T-helper 2 cell (primary cell): ENCODE data around the gene SLC25A42.

Experiments used
- DNase-seq, 5 experiments: peaks; one replicate each; pipeline versions ENCODE4 v3.0.0 to v3.0.0-alpha.2; 2012 to 2022

The SLC25A42 gene

DNA sequence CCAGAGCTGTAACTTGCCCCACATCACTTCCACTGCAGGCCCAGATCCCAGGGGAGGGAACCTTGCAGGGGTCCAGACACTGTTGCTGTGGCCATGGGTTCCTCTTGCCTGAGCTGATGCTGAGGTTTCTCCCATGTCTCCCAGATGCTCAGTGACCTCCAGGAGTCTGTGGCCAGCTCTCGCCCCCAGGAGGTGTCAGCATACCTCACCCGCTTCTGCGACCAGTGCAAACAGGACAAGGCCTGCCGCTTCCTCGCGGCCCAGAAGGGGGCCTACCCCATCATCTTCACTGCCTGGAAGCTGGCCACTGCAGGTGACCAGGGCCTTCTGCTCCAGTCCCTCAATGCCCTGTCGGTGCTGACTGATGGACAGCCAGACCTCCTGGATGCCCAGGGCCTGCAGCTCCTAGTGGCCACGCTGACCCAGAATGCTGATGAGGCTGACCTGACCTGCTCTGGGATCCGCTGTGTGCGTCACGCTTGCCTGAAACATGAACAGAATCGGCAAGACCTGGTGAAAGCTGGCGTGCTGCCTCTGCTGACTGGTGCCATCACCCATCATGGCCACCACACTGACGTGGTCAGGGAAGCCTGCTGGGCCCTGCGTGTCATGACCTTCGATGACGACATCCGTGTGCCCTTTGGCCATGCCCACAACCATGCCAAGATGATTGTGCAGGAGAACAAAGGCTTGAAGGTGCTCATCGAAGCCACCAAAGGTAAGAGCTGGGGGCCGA, 12.1 kb upstream of the SLC25A42 start:
- no peak for DNase-seq

DNA sequence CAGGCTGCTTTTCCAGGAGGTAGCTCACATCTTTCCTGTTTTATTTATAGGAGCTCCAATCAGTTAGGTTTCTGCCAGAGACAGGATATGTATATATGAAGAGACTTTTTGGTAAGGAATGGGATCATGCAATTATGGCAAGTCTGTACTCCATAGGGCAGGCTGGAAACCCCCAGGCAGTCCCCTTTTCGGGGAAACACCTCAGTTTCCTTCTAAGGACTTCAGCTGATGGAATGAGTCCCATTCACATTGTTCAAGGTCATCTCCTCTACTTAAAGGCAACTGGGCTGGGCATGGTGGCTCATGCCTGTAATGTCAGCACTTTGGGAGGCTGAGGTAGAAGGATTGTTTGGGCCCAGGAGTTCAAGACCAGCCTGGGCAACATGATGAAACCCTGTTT, 10.9 kb upstream of the SLC25A42 start:
- no peak for DNase-seq

DNA sequence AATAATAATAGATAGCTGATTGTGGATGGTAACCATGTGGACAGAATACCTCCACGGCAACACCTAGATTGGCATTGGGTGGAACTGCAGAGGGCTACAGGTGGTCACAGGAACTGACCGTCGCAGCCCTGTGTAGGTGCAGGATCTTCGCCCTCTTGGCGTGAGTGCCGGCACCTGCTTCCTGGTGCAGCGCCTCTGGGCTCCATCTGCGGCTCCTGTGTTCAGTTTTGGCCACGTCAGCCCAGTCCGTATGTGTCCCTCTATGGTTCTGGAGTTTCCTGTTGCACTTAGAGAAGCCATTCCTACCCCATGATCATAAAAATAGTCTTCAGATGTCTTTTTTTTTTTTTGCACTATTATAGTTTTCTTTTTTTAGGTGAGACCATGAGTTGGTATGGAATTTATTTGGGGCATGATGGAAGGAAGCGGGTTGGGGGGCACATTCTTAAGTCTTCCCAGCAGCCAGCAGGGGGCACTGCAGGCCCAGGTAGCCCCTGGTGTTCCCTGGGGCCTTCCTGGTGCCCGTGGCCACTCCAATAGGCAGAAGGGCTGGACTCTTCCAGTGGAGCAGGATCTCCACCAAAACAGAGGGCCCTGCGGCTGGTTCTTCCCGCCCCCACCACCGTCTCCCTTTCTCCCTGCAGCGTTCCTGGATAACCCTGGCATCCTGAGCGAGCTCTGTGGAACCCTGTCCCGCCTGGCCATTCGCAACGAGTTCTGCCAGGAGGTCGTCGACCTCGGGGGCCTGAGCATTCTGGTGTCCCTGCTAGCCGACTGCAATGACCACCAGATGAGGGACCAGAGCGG, 10.1 kb upstream of the SLC25A42 start:
- DNase-seq = peak; percentile 18 to 58 (median 42)

DNA sequence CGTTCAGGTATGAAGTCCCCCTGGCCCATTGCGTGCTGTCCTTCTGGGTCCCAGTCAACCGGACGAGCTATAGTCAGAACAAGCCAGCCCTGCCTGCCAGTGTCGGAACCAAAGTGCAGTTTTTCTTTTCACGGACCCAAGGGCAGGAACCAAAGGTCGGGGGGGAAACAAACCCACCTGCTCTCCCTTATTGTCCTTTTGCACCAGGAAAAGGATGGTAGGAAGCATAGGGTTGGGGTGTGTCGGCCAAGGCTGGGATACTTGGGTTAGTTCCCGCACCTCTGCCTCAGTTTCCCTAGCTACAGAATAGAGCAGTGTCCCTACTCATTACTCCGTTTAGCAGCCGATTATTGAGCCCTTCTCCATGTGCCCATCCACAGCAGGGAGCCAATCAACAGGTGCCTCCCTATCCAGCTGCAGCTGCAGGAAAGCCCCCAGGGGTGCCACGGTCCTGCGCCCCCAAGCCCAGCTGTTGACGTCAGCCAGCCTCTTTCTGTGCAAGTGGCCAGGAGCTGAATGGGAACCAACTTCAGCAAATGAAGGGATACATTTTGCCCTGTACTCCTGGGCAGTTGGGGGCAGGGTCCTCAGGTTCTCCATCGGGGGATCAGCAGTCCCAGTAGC, 9.4 kb upstream of the SLC25A42 start:
- no peak for DNase-seq

DNA sequence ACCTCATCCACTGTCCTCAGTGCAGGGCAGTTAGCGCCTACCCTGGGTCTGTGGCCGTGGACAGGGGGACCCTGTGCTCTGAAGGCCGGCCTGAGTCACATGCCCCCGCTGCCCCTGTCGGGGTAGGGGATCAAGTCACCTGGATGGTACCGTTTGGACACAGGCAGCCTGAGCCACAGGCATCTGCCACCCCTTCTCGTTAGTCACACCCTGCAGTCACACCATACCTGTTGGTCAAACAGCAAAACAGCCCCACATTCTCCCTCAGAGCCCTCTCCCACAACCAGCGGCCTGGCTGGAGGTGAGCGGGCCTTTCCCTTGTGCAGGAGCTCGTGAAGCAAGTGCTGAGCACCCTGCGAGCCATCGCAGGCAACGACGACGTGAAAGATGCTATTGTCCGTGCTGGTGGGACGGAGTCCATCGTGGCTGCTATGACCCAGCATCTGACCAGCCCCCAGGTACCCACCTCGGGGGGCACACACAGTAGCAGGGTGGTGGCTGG, 8.8 kb upstream of the SLC25A42 start:
- no peak for DNase-seq

DNA sequence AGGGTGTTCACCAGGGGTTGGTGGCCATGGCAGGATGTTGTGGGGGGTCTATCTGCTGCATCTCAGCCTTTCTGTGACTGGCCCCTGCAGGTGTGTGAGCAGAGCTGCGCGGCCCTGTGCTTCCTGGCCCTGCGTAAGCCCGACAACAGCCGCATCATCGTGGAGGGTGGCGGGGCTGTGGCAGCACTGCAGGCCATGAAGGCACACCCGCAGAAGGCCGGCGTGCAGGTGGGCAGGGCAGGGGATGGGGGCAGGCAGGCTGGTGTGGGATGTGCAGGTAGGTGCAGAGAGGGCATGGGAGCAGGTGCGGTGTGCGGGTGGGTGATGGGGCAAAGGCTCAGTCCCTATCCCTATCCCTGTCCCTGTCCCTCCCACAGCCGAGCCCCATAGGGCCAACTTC, 8.1 kb upstream of the SLC25A42 start:
- DNase-seq = no peak

DNA sequence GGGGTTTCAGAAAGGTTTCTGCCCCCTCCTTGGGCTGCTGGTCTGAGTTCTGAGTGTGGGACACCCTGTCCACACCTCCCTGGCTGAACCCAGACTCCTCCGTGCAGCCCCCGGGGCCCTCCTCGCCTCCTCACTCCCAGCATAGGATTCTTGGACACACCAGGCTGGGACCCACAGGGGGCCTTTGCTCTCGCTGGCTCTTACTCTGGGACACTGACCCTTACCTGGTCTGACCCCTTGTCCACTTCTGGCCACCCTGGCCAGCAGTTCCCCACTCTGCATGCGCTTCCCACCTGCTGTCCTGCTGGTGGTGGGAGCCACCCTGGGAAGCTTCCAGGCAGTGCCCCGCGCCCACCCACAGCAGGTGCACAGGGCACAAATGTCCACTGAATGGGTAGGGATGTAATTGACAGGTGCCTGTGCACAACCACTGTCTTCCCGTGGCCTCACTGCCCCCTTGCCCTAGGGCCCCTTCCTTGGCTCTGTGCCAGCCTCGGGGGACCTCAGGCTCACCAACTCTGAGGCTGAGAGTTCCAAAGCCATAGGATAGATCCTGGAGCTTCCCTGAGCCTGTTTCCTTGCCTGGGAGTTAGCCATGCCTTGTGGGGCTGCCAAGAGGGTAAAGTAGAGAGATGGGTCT, 7.0 kb upstream of the SLC25A42 start:
- no peak for DNase-seq

DNA sequence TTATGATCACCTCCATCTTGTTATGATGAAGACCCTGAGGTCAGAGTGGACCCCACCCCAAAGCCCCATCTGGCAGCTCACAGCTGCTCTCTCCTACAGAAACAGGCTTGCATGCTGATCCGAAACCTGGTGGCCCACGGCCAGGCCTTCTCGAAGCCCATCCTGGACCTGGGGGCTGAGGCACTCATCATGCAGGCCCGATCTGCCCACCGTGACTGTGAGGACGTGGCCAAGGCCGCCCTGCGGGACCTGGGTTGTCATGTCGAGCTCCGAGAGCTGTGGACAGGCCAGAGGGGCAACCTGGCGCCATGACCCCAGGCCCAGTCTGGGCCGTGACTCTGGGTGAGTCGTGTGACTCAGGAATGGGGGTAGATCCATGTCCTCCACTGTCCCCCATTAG, 6.5 kb upstream of the SLC25A42 start:
- DNase-seq = no peak

DNA sequence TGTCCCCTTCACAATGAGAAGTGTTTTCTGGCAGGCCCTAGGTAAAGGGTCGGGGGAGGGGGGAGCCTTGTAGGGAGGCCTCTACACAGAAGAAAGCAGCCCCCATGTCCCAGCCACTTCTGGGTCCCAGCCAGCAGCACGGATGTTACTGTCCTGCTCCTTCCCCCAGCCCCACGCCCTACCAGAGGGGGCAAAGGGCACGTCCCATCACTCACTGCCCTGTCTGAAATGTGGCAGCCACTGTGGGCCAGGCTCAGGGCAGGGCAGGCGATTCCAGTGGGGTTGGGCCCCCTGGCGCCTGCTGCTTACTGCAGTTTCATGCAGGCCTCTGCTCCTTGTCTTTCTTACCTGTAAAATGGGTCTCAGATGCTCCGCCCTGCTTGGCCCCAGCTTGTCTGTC, 6.1 kb upstream of the SLC25A42 start:
- DNase-seq = no peak

DNA sequence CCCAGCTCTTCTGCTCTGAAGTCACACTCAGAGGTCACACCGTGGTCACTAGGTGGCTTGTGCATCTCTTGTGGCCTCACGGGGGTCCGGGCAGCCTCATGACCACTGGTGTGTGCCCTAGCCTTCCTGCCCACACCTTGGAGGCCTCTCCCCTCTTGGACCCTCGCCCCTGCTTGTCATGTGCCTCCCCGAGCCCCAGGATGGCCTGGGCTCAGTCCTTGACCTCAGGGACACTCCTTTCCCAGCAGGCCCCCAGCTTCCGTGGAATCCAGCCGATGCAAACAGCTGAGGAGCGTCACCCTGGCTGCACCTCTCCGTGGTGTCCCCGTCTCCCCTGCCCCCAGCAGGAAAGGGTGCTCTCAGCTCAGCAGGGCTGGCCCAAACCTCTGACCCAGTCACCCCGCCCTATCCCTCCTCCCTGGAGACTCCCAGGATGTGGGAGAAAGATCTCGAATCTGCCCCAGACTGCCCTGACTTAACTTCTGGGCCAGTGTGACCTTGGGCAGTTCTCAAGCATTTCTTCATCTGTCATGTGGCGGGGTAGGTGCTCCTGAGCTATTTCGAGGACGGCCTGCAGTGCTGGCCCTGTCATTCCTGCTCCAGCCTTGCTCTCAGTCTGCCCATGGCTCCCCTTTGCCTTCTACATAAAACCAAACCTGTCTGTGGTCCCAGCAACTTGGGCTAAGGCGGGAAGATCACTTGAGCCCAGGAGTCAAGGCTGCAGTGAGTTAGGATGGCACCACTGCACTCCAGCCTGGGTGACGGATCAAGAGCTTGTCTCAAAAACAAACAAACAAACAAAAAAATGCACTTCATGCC, 4.6 kb upstream of the SLC25A42 start:
- no peak for DNase-seq

DNA sequence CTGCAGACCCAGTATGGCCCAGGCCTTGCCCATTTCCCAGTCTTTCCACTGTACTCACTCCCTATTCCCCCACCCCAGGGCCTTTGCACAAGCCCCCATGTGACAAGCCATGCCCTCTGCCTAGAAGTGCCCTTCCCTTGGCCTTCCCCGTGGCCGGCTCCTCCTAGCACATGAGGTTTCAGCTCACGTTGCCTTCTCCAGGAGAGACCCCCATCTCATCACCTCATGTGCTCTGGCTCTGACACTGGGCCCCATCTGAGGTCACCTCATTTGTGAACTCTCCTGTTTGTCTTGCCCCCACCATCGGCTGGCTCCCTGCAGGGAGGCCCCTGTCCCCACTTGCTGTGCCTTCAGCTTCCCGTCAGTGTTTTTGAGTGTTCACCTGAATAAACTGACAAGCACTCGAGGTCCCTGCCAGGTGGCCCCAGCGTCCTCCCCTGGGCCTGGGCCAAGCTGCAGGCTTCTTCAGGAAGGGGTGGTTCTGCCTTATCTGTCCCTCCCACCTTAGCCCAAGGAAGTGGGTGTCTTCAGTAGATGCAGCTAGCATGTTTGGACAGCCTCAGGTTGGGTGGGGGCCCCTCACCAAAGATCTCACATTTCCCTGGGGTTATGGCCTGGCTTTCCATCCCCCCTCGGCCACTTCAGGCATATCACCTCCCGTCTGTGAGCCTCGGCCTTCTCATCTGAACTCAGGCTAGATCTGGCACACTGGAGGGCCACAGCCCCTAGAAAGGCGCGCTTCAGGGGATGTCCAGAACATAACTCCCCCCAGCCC, 3.8 kb upstream of the SLC25A42 start:
- no peak for DNase-seq

DNA sequence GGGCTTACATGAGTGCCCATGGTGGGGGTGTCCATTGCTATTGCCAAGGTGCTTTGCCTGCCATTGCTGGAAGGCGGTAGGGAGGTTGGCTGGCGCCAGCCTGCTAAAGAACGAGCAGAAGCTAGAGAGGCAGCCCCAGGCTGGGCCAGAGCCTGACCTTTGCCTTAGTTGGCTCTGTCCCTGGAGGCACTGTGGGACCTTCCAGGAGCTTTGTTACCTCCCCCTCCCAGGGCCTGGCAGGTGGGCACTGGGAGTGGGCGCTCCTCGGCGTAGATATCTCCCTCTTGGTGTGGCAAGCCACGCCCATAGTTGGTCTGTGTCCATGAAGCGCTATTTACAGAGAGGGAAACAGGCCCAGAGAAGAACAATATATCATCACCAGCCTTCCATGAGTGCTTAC, 2.3 kb upstream of the SLC25A42 start:
- DNase-seq = no peak

DNA sequence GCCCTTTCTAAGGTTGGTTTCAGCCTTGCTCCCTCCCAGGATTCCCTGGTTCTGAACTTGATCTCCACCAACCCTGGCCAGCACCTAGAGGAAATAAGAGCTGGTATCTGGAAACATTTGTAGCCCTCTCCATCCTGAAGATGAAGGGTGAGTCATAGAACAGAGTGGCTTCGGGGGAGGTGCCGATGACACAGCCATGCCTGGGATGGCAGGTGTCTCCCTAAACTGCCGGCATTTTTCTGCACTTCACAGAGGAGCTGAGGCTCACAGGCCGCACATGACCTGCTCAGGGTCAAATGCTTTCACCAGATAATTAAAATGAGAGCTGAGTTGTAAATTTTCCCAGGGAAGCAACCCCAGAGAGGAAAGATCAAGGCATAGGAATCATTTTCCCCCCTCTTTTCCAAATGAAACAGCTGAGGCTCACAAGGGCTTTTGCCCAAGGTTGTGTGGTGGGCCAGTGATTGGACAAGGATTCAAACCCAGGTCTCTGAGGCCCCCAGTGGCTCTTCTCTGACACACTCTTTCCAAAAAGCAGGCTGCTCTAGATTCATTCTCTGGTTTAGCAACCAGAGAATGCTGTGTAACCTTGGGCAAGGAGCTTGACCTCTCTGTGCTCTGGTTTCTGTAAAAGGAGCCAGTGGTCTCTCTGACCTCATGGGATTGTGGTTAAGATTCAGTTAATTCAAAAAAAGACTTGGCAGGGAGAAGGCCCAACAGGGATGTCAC, 1.2 kb upstream of the SLC25A42 start:
- DNase-seq = no peak

DNA sequence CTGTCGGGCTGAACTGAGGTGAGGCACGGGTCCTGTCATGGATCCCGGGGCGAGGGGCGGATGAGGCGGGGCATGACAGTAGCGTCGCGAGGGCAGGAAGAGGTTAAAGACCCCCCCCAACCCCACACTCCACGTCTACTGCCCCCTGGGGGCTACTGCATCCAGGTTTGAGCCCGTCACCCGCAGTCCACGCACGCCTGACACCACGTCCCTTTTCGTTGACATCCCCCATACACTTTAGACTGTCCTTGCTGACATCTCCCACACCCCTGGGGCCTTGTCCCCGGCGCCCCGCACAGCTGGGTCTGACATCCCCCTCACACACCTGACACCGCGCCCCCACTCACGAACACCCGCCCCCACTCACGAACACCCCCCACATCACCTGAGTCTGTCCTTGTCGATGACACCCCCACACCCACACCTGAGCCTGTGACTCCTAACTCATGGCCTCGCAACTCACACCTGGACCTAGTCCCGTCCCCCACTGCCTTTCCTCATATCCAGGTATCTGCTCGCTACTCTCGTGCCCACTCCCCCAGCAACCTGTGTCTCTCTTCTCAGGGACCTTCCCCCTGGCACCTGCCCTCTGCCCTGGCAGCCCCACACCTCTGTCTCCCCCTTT, 416 bp downstream of the SLC25A42 start:
- no peak for DNase-seq

DNA sequence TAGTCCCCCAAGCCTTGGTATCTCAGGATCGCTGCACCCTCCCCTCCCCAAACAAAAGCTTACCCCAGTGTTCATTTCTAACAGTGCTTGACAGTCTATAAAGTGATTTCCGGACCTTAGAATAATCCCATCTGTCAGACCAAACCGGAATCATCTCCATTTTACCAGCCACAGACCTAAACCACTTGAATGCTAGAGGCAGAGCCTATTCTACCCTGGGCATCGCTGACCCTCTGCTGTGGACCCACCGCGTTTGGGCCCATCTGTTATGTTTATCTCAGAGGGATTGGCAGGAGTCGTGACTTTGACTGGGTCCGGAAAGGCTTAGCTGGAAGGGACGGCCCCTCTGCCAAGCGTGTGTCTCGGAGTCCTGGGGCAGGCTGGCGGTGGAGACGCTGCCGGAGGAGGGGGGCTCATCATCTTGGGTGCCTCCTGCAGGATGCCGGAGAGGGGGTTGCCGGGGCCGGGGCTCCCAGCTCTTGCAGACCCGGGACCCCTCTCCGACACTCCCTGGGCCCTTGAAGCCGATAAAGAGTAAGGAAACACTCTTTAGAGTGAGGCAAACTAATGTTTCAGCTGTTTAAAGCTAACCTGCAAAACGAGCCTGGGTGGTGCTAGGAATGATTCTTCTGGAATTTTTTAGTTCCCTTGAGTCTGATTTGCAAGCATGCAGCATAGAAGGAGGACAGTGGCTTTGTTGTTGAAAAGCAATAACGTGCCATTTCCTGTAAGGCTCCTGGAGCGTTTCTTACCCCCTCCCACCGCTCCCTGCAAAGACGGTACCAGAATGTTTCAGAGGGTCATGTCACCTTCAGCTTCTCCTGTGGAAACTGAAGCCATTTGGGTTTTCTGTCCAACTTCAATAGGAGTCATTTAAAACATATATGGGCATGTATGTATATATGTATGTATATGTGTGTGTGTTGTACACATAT, 1.3 kb downstream of the SLC25A42 start:
- DNase-seq = peak in 1 of 5 experiments; percentile 54

DNA sequence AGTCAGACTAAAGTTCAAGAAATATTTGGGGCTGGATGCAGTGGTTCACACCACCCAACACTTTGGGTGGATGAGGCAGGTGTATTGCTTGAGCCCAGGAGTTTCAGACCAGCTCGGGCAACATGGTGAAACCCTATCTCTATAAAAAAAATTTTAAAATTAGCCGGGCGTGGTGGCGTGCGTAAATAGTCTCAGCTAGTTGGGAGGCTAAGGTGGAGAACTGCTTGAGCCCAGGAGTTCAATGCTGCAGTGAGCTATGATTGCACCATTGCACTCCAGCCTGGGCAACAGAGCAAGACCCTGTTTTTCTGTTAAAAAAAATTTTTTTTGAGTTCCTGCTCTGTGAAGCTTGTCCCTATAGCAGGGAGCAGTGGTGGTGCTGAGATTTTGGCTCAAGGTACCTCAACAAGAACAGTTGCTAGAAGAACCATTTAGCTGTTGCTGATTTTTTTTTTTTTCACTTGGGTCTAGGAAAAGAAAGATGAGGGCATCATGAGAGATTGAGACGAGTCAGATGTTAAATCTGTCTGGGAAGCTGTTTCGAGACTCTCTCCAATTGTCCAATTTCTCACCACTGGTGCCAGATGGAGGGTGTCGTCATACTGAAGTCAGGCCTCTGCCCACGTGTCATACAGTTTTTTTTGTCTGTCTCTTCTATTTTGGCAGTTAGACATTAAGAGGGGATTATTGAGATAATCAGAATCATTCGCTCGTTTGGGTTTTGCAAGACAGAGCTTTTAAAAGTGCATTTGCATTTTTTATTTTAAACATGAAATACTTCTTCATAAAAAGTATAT, 3.7 kb downstream of the SLC25A42 start:
- no peak for DNase-seq

DNA sequence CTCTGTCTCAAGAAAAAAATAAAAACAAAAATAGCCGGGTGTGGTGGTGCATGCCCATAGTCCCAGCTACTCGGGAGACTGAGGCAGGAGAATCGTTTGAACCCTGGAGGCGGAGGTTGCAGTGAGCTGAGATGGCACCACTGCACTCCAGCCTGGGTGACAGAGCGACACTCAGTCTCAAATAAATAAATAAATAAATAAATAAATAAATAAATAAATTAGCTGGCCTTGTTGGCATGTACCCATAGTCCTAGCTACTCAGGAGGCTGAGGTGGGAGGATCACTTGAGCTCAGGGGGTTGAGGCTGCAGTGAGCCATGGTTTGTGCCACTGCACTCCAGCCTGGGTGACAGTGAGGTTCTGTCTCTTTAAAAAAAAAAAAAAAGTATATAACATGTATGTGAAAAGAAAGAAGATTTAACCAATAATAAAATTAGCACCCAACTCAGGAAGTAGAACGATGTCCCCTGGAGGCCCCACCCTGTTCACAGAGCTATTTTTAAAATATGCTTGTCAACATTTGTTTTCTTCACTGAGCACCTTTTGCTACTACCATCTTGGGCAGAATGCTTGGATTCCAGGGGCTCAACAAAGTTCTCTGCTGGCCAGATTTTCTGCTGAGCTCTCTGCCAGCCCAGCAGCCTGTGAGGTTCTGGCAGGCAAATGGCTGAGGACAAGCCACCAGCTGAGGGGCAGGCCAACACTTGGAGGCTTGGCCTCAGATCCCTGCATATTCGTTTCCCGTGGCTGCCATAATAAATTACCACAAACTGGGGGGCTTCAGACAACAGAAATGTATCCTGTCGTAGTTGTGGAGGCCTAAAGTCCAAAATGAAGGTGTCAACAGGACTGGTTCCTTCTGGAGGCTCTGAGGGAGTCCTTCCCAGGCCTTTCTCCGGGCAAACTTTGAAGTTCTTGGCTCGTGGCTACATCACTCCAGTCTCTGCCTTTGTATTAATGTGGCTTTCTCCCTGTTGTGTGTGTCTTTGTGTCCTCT, 5.2 kb downstream of the SLC25A42 start:
- DNase-seq = peak in 2 of 5 experiments; percentile 12 to 45
